HK-2 (cell line): ENCODE results near the gene ITPR2.
"Not testable (repeated sequence)": the region's sequence is repeated elsewhere in the genome, so short reads cannot be mapped to it uniquely, and the experiment has no call there.

Source experiments
- DNase-seq: peaks from one replicate; pipeline ENCODE4 v3.0.0-alpha.2; 2018; ENCODE audit not compliant: unreplicated experiment

Gene ITPR2

GRCh38 chr12:26702741-26703140, 130.3 kb downstream of the ITPR2 start:
- DNase-seq, result no peak

- no peak for DNase-seq
These were observed 131.3 kb downstream of the ITPR2 start for GRCh38 chr12:26701604-26702215.

- no peak for DNase-seq
These were observed 132.6 kb downstream of the ITPR2 start for GRCh38 chr12:26700430-26700829.

- no peak for DNase-seq
These were observed 133.8 kb downstream of the ITPR2 start for GRCh38 chr12:26699237-26699636.

GRCh38 chr12:26698186-26698585, 134.8 kb downstream of the ITPR2 start:
- DNase-seq, result no peak

GRCh38 chr12:26697217-26697616, 135.8 kb downstream of the ITPR2 start:
- no peak for DNase-seq

GRCh38 chr12:26696613-26697092, 136.3 kb downstream of the ITPR2 start:
- no peak for DNase-seq

- DNase-seq, result no peak
These were observed 136.9 kb downstream of the ITPR2 start for GRCh38 chr12:26696048-26696612.

- no peak for DNase-seq
These were observed 138.6 kb downstream of the ITPR2 start for GRCh38 chr12:26694402-26694801.

- no peak for DNase-seq
These were observed 140.6 kb downstream of the ITPR2 start for GRCh38 chr12:26692407-26692806.

GRCh38 chr12:26691234-26691970, 141.6 kb downstream of the ITPR2 start:
- DNase-seq, result peak; percentile 69

GRCh38 chr12:26690601-26691000, 142.4 kb downstream of the ITPR2 start:
- DNase-seq, result no peak

- DNase-seq, result no peak
These were observed 143.6 kb downstream of the ITPR2 start for GRCh38 chr12:26689281-26689841.

GRCh38 chr12:26688344-26688904, 144.6 kb downstream of the ITPR2 start:
- no peak for DNase-seq

GRCh38 chr12:26686408-26686807, 146.6 kb downstream of the ITPR2 start:
- DNase-seq, result no peak

GRCh38 chr12:26684101-26684500, 148.9 kb downstream of the ITPR2 start:
- DNase-seq, result no peak

GRCh38 chr12:26683443-26683842, 149.6 kb downstream of the ITPR2 start:
- no peak for DNase-seq

GRCh38 chr12:26680727-26681455, 152.1 kb downstream of the ITPR2 start:
- no peak for DNase-seq

- no peak for DNase-seq
These were observed 154.0 kb downstream of the ITPR2 start for GRCh38 chr12:26678697-26679660.

- not testable (repeated sequence) for DNase-seq
These were observed 161.5 kb downstream of the ITPR2 start for GRCh38 chr12:26671487-26671886.

- DNase-seq, result no peak
These were observed 164.1 kb downstream of the ITPR2 start for GRCh38 chr12:26668847-26669246.
